Stimulated activated CD4-positive, alpha-beta T cell treated with anti-CD3 and anti-CD28 coated beads, Interleukin-12 subunit alpha, Interleukin-12 subunit beta, amount 100 ng/mL, for 48 hours (primary cell): ENCODE results near the gene CLDN6.
"Not testable (repeated sequence)": the region's sequence is repeated elsewhere in the genome, so short reads cannot be mapped to it uniquely, and the experiment has no call there.

ENCODE experiments used
- DNase-seq, 3 donors: peaks; one replicate each; pipeline ENCODE4 v3.0.0-alpha.2; 2020; ENCODE audit warnings: low read depth in 2 of 3, low spot score in 1 of 3

Gene CLDN6

DNA sequence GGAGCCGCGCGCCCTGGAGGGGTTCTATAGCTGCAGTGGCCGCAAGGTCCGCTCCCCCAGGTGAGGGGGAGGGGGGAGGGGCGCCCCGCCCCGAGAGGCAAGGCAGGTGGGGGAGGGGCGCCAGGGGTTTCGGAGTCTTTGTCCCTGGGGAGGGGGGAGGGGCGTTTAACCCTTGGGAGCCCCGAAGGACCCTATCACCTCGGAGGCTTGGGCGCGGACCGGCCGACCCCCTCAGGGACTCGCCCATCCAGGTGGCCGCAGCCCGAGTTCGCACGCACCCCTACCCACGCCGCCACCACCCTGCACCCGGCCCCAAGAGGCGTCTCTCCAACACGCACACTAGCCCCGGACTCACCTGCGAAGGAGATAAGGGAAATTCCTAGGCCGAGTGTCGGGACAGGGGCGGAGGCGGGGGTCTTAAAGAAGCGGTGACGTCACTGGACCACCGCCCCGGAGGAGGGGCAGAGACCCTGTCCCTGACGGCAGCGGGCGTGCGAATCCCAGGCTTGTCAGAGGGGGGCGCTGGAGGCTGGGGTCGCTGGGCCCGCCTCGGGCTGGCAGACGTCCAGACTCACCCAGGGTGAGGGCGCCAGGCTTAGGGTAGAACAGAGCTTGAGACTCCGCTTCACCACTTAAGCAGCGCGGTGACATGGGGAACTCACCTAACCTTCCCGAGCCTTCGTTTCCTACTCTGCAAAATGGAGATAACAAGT is at the start of gene CLDN6:
TSS of gene CLDN6 (minus strand) at position 390 of the 713 bp plus-strand sequence. CDS start 2,162 bp downstream, outside the sequence.
- no peak for DNase-seq

GRCh38 chr16:3066440-3066748 is 48.4 kb upstream of the CLDN6 start:
- no peak for DNase-seq

GRCh38 chr16:3065742-3066439 is 47.9 kb upstream of the CLDN6 start:
- no peak for DNase-seq

GRCh38 chr16:3065069-3065741 is 47.2 kb upstream of the CLDN6 start, which contains the start of gene IL32:
TSS of gene IL32 (plus strand) at chr16:3065640. CDS start at chr16:3065812, 172 bp downstream.
- peak; percentile 57 to 68 (median 67) for DNase-seq

GRCh38 chr16:3063625-3064386 is 45.8 kb upstream of the CLDN6 start:
- no peak for DNase-seq

DNA sequence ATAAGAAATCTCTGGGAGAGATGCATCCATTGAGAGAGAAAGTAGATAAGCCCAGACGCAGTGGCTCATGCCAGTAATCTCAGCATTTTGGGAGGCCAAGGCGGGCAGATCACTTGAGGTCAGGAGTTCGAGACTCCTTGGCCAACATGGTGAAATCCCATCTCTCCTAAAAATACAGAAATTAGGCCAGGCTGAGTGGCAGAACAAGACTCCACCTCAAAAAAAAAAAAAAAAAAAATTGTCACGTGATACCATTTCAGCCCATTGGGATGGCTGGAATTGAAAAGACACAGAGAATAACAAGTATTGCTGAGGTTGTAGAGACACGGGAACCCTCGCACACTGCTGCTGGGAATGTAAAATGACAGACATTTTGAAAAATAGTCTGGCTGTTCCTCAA is 44.6 kb upstream of the CLDN6 start:
- DNase-seq = no peak

DNA sequence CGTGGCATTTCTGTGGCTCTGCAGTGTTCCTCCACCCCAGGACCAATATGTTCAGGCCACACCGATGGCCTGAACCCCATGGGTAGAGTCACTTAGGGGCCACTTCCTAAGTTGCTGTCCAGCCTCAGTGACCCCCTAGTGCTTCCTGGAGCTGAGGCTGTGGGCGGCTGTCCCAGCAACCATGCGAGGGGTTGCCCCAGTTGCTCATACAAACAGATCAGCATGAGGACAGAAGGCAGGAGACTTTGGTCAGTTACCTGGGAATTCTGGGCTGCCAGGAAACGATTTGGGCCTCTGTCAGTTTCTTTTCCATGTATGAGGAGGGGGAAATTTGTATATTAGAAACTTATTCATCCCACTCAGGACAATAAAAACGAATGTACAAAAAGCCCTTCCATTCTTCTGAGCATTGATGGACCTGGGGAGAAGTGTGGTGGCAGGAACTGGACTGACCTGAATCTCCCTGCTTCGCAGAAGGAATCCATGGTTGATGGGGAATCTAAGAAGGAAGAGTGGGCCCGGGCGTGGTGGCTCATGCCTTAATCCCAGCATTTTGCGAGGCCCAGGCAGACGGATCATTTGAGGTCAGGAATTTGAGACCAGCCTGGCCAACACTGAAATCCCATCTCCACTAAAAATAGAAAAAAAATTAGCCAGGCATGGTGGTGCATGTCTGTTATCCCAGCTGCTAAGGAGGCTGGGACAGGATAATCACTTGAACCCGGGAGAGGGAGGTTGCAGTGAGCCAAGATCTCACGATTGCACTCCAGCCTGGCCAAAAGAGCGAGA is 42.5 kb upstream of the CLDN6 start:
- DNase-seq = no peak

DNA sequence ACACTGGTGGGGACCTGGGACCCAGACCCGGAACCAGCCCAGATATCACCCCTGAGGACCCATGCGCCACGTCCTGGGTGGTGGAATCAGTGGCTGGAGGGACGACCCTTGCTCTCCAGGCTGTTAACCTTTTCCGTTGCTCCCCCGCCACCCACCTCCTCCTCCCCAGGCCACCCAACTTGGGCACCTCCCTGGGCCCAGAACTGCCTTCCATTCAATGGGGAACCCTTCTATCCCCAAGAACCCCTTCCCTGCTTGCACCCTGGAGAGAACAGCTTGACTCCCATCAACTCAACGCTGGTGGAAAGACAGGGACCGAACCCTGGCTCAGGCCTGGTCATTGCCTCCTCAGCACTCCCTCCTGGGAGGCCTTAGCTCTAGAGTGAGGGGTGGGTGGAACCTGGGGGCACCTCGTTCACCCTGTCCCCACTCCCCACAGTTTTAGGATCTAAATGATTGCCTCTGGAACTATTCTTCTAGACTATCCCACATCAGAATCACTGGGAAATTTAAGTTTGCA is 41.8 kb upstream of the CLDN6 start:
- no peak for DNase-seq

GRCh38 chr16:3059041-3059722 is 41.2 kb upstream of the CLDN6 start:
- DNase-seq = peak; percentile 70 to 87 (median 82)

GRCh38 chr16:3058139-3059030 is 40.4 kb upstream of the CLDN6 start:
- DNase-seq = no peak

GRCh38 chr16:3057181-3058138 is 39.5 kb upstream of the CLDN6 start:
- no peak for DNase-seq

DNA sequence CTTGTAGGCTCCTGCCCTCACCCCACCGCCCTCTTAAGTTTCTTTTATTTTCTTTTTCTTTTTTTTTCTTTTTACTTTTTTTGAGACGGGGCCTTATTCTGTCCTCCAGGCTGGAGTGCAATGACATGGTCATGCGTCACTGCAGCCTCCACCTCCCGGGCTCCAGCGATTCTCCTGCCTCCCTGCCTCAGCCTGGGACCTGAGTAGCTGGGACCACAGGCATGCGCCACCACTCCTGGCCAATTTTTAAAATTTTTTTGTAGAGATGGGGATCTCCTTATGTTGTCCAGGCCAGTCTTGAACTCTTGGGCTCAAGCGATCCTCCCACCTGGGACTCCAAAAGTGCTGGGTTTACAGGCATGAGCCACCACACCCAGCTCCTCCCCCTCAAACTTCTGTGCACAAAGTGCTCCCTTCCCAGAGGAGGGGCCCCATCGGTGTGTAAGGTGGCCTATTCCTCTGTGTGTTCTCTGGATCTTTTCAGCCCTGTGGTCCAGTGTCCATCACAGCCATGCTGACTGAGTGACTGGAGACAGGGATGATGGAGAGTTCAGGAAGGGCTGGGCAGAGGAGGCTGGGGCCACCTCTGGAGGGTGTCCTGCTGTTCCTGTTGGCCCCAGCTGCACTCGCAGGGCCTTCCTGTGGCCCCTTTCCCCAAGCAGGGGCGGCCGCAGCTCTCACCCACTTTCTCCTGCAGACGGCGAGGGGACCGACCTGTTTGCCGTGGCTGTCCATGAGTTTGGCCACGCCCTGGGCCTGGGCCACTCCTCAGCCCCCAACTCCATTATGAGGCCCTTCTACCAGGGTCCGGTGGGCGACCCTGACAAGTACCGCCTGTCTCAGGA is 38.6 kb upstream of the CLDN6 start:
- DNase-seq = no peak

- DNase-seq = not testable (repeated sequence)
Measured at GRCh38 chr16:3055734-3056115, 37.7 kb upstream of the CLDN6 start.

GRCh38 chr16:3054965-3055733 is 37.2 kb upstream of the CLDN6 start:
- no peak for DNase-seq

- DNase-seq = not testable (repeated sequence)
Measured at GRCh38 chr16:3053330-3053710, 35.3 kb upstream of the CLDN6 start.
